ENCODE results near the gene CDHR5. TPM values are rescaled to one million over a fixed set of nuclear protein-coding genes. Genes with fewer than 3 reads are reported as not detected.
A peak's percentile ranks its signal among the peaks of the same experiment; 100 is the strongest.
"Not testable (repeated sequence)": the region's sequence is repeated elsewhere in the genome, so short reads cannot be mapped to it uniquely, and the experiment has no call there.

Gene CDHR5
- total and polyA plus RNA-seq, 7 donors, result 0.07 to 0.34 (median 0.20) TPM; not detected in 4

- Histone ChIP-seq H3K9me3 (no peaks in the 10 kb centered on the region), H3K27me3 (ENCODE audit: insufficient read depth in 3 of 3, low read length in 2 of 3) (no peaks in the 10 kb centered on the region), H3K36me3 (ENCODE audit: insufficient read depth in 1 of 2, low read depth in 1 of 2) (peaks cover 0 to 54% of the 10 kb centered on the region in 2 donors), H3K27ac (no peak overlapping the region), H3K4me3 (no peak overlapping the region), H3K4me1 (no peaks in the 10 kb centered on the region)
- intact Hi-C loops (cut with DNase I), result no loop called here
- no peak for ATAC-seq
- 92 to 93% (median 92%) methylated on average over 30 of the region's 30 CpGs for WGBS, 3 donors
- TF ChIP-seq CTCF (IDR thresholded peaks at IDR 0.05), result no peak
- no peak for DNase-seq
These were observed 30.4 kb upstream of the CDHR5 start for GRCh38 chr11:655036-655726.

GRCh38 chr11:654444-654843 lies 29.7 kb upstream of the CDHR5 start:
- H3K4me1 ChIP-seq; H3K27ac ChIP-seq; H3K4me3 ChIP-seq; H3K27me3 ChIP-seq (ENCODE audit: insufficient read depth in 3 of 3, low read length in 2 of 3); H3K9me3 ChIP-seq; intact Hi-C loops (cut with DNase I); ATAC-seq; DNase-seq: not testable (repeated sequence)
- peaks cover 0 to 48% of the 10 kb centered on the region in 2 donors for H3K36me3 ChIP-seq (ENCODE audit: insufficient read depth in 1 of 2, low read depth in 1 of 2)
- WGBS, 3 donors, result 93% methylated on average over 12 of the region's 12 CpGs

GRCh38 chr11:653837-654236 lies 29.1 kb upstream of the CDHR5 start:
- Histone ChIP-seq H3K36me3 (ENCODE audit: insufficient read depth in 1 of 2, low read depth in 1 of 2) (peaks cover 0 to 42% of the 10 kb centered on the region in 2 donors), H3K27me3 (ENCODE audit: insufficient read depth in 3 of 3, low read length in 2 of 3) (no peaks in the 10 kb centered on the region), H3K27ac (no peak overlapping the region), H3K4me3 (no peak overlapping the region), H3K9me3 (no peaks in the 10 kb centered on the region), H3K4me1 (no peaks in the 10 kb centered on the region)
- no peak for TF ChIP-seq CTCF (IDR thresholded peaks at IDR 0.05)
- intact Hi-C loops (cut with DNase I), result no loop called here
- no peak for DNase-seq
- ATAC-seq, result no peak
- WGBS, 3 donors, result 86 to 95% (median 93%) methylated on average over 15 of the region's 15 CpGs

- H3K4me1 ChIP-seq; H3K9me3 ChIP-seq; H3K27me3 ChIP-seq (ENCODE audit: insufficient read depth in 3 of 3, low read length in 2 of 3); H3K4me3 ChIP-seq; DNase-seq; ATAC-seq; H3K27ac ChIP-seq; intact Hi-C loops (cut with DNase I): not testable (repeated sequence)
- peaks cover 0 to 35% of the 10 kb centered on the region in 2 donors for H3K36me3 ChIP-seq (ENCODE audit: insufficient read depth in 1 of 2, low read depth in 1 of 2)
- 87 to 92% (median 89%) methylated on average over 14 of the region's 14 CpGs for WGBS, 3 donors
These were observed 28.4 kb upstream of the CDHR5 start for GRCh38 chr11:653136-653535.

GRCh38 chr11:650482-650881 lies 25.7 kb upstream of the CDHR5 start:
- TF ChIP-seq CTCF (IDR thresholded peaks at IDR 0.05), result no peak
- intact Hi-C loops (cut with DNase I), result no loop called here
- no peaks in the 10 kb centered on the region for H3K4me1 ChIP-seq
- 95 to 97% (median 97%) methylated on average over 10 of the region's 10 CpGs for WGBS, 3 donors
- H3K36me3 ChIP-seq (ENCODE audit: insufficient read depth in 1 of 2, low read depth in 1 of 2), result peaks cover 0 to 36% of the 10 kb centered on the region in 2 donors
- H3K27me3 ChIP-seq (ENCODE audit: insufficient read depth in 3 of 3, low read length in 2 of 3), result no peaks in the 10 kb centered on the region
- DNase-seq (no peak), ATAC-seq (peak in 2 of 4 donors; percentile 21 to 25)
- no peak overlapping the region for H3K27ac ChIP-seq
- no peak overlapping the region for H3K4me3 ChIP-seq
- H3K9me3 ChIP-seq, result no peaks in the 10 kb centered on the region

GRCh38 chr11:647672-648158 lies 23.0 kb upstream of the CDHR5 start:
- WGBS, 3 donors, result 66 to 93% (median 82%) methylated on average over 8 to 11 of the region's 14 CpGs
- DNase-seq; H3K4me1 ChIP-seq; H3K4me3 ChIP-seq; intact Hi-C loops (cut with DNase I); H3K27me3 ChIP-seq (ENCODE audit: insufficient read depth in 3 of 3, low read length in 2 of 3); ATAC-seq; H3K9me3 ChIP-seq; H3K27ac ChIP-seq: not testable (repeated sequence)
- H3K36me3 ChIP-seq (ENCODE audit: insufficient read depth in 1 of 2, low read depth in 1 of 2), result peaks cover 0 to 39% of the 10 kb centered on the region in 2 donors

Measured in psoas muscle (tissue), 8 donors.